GM19328 (cell line): ENCODE results near the gene SLC25A21.
"Not testable (repeated sequence)": the region's sequence is repeated elsewhere in the genome, so short reads cannot be mapped to it uniquely, and the experiment has no call there.

ENCODE experiments used
- ATAC-seq: cut with Tn5 transposase; IDR thresholded peaks from one replicate; pipeline ENCODE4 v1.9.1; 2021; ENCODE audit warnings: mild to moderate bottlenecking, moderate library complexity; ENCODE audit not compliant: unreplicated experiment

SLC25A21 gene

GRCh38 chr14:36738269-36738668, 434.1 kb downstream of the SLC25A21 start:
- no peak for ATAC-seq

GRCh38 chr14:36726128-36726527, 446.3 kb downstream of the SLC25A21 start:
- ATAC-seq = no peak

- no peak for ATAC-seq
Measured at GRCh38 chr14:36724162-36724561, 448.2 kb downstream of the SLC25A21 start.

- no peak for ATAC-seq
Measured at GRCh38 chr14:36723530-36723929, 448.9 kb downstream of the SLC25A21 start.

GRCh38 chr14:36721877-36722276, 450.5 kb downstream of the SLC25A21 start:
- ATAC-seq = no peak

GRCh38 chr14:36720657-36721056, 451.7 kb downstream of the SLC25A21 start:
- no peak for ATAC-seq

- no peak for ATAC-seq
Measured at GRCh38 chr14:36719823-36720222, 452.6 kb downstream of the SLC25A21 start.

GRCh38 chr14:36718216-36718615, 454.2 kb downstream of the SLC25A21 start:
- ATAC-seq = no peak

GRCh38 chr14:36717363-36717762, 455.0 kb downstream of the SLC25A21 start:
- no peak for ATAC-seq

- no peak for ATAC-seq
Measured at GRCh38 chr14:36716614-36717184, 455.7 kb downstream of the SLC25A21 start.

GRCh38 chr14:36713960-36714703, 458.3 kb downstream of the SLC25A21 start:
- no peak for ATAC-seq

GRCh38 chr14:36707570-36707969, 464.8 kb downstream of the SLC25A21 start:
- no peak for ATAC-seq

GRCh38 chr14:36702474-36702873, 469.9 kb downstream of the SLC25A21 start:
- ATAC-seq = no peak

GRCh38 chr14:36701132-36701531, 471.3 kb downstream of the SLC25A21 start:
- no peak for ATAC-seq

GRCh38 chr14:36700651-36701050, 471.8 kb downstream of the SLC25A21 start:
- no peak for ATAC-seq

GRCh38 chr14:36699420-36699819, 473.0 kb downstream of the SLC25A21 start:
- ATAC-seq = not testable (repeated sequence)

- ATAC-seq = no peak
Measured at GRCh38 chr14:36690311-36691040, 481.9 kb downstream of the SLC25A21 start.

GRCh38 chr14:36684946-36685345, 487.5 kb downstream of the SLC25A21 start:
- no peak for ATAC-seq

GRCh38 chr14:36683083-36683724, 489.2 kb downstream of the SLC25A21 start:
- no peak for ATAC-seq

GRCh38 chr14:36682338-36682737, 490.1 kb downstream of the SLC25A21 start:
- ATAC-seq = no peak

GRCh38 chr14:36676236-36676635, 496.2 kb downstream of the SLC25A21 start:
- no peak for ATAC-seq
